ENCODE results near the gene GRIK4.

GRCh38 chr11:120937501-120937900, 426.0 kb downstream of the GRIK4 start:
- TF ChIP-seq CTCF (conservative IDR thresholded peaks at IDR 0.05; ENCODE audit: low read length) (no peak), EZH2phosphoT487 (IDR thresholded peaks at IDR 0.05; ENCODE audit: borderline replicate concordance) (no peak)
